Activated T-cell treated with anti-CD3 and anti-CD28 coated beads for 48 hours (primary cell): Measurements from ENCODE around the gene CHI3L2.

ENCODE experiments used
- DNase-seq: peaks from one replicate; pipeline ENCODE4 v3.0.0-alpha.2; 2020; ENCODE audit warnings: low read depth

CHI3L2 gene

GRCh38 chr1:111221276-111221632, 6.3 kb upstream of the CHI3L2 start:
- no peak for DNase-seq

- peak; percentile 43 for DNase-seq
Measured at GRCh38 chr1:111221633-111222291, 5.8 kb upstream of the CHI3L2 start.

- peak; percentile 64 for DNase-seq
Measured at GRCh38 chr1:111222308-111223125, 5.0 kb upstream of the CHI3L2 start.

- DNase-seq, result no peak
Measured at GRCh38 chr1:111223126-111223685, 4.3 kb upstream of the CHI3L2 start.

GRCh38 chr1:111225091-111225490, 2.4 kb upstream of the CHI3L2 start:
- DNase-seq, result no peak

- no peak for DNase-seq
Measured at GRCh38 chr1:111225717-111226400, 1.7 kb upstream of the CHI3L2 start.

GRCh38 chr1:111227851-111228747, 586 bp downstream of the CHI3L2 start:
- no peak for DNase-seq

GRCh38 chr1:111228748-111229126, 1.2 kb downstream of the CHI3L2 start:
- DNase-seq, result no peak

- no peak for DNase-seq
Measured at GRCh38 chr1:111232134-111232533, 4.6 kb downstream of the CHI3L2 start.

- no peak for DNase-seq
Measured at GRCh38 chr1:111234258-111234657, 6.7 kb downstream of the CHI3L2 start.

GRCh38 chr1:111234866-111235265, 7.4 kb downstream of the CHI3L2 start:
- DNase-seq, result no peak

- no peak for DNase-seq
Measured at GRCh38 chr1:111236379-111236778, 8.9 kb downstream of the CHI3L2 start.

- no peak for DNase-seq
Measured at GRCh38 chr1:111236806-111237205, 9.3 kb downstream of the CHI3L2 start.

- DNase-seq, result no peak
Measured at GRCh38 chr1:111238056-111238795, 10.7 kb downstream of the CHI3L2 start.

- DNase-seq, result no peak
Measured at GRCh38 chr1:111241797-111242196, 14.3 kb downstream of the CHI3L2 start.

- no peak for DNase-seq
Measured at GRCh38 chr1:111242805-111243523, 15.5 kb downstream of the CHI3L2 start.

- no peak for DNase-seq
Measured at GRCh38 chr1:111247125-111247838, 19.8 kb downstream of the CHI3L2 start.

GRCh38 chr1:111249960-111250359, 22.4 kb downstream of the CHI3L2 start:
- no peak for DNase-seq

- DNase-seq, result no peak
Measured at GRCh38 chr1:111251570-111251969, 24.1 kb downstream of the CHI3L2 start.

GRCh38 chr1:111252786-111253185, 25.3 kb downstream of the CHI3L2 start:
- no peak for DNase-seq
